PC-3 (cell line): ENCODE measurements around the gene HAUS1. TPM values are rescaled to one million over a fixed set of nuclear protein-coding genes. Genes with fewer than 3 reads are reported as not detected.
A peak's percentile ranks its signal among the peaks of the same experiment; 100 is the strongest.

Experiments used
- ATAC-seq: fragments of 200-7000 bp; cut with Tn5 transposase; 2 replicates; pipeline ENCODE4 v1.9.1; 2020; ENCODE audit warnings: mild to moderate bottlenecking, moderate library complexity
- BruUV-seq: library from RNA; stranded (reverse); fragments of 400-500 nt; replicated peaks from 2 replicates; lab custom pipeline; 2021; lab: Mats Ljungman, UMichigan
- CTCF ChIA-PET: fragments of 300-600 bp; sonication (Branson Sonifier 250); formaldehyde crosslinking; loops from one replicate; lab custom pipeline; 2022; ENCODE audit warnings: antibody characterized with exemption; lab: Charles Lee
- POLR2A ChIA-PET: fragments of 300-600 bp; sonication (Branson Sonifier 250); formaldehyde crosslinking; loops from one replicate; lab custom pipeline; 2022; ENCODE audit warnings: antibody characterized with exemption; ENCODE audit not compliant: unreplicated experiment; lab: Charles Lee
- DNase-seq: peaks from one replicate; pipeline ENCODE4 v3.0.0-alpha.2; 2015
- H2AFZ ChIP-seq: fragments of 300-600 bp; sonication (generic); 2 replicates; pipeline ENCODE4 v1.6.0; 2016; ENCODE audit warnings: antibody characterized with exemption, low read length
- H3F3A ChIP-seq: fragments of 300-600 bp; sonication (generic); one replicate; pipeline ENCODE4 v1.6.0; 2017; ENCODE audit warnings: antibody characterized with exemption, low read length, control low read depth, mild to moderate bottlenecking; ENCODE audit not compliant: unreplicated experiment
- H3K27ac ChIP-seq: fragments of 300-600 bp; sonication (generic); 2 replicates; pipeline ENCODE4 v1.5.1; 2016; ENCODE audit warnings: mild to moderate bottlenecking, low read length
- H3K27me3 ChIP-seq: fragments of 300-600 bp; sonication (generic); 2 replicates; pipeline ENCODE4 v1.6.1; 2016; ENCODE audit warnings: low read length, mixed read lengths
- H3K36me3 ChIP-seq: fragments of 300-600 bp; sonication (generic); 2 replicates; pipeline ENCODE4 v1.6.1; 2016; ENCODE audit warnings: low read depth, mixed run types, low read length, mixed read lengths
- H3K4me1 ChIP-seq: fragments of 300-600 bp; sonication (generic); 2 replicates; pipeline ENCODE4 v1.5.1; 2016; ENCODE audit warnings: low read length; ENCODE audit not compliant: insufficient read depth
- H3K4me2 ChIP-seq: fragments of 300-600 bp; sonication (generic); 2 replicates; pipeline ENCODE4 v1.6.0; 2016; ENCODE audit warnings: low read length
- H3K4me3 ChIP-seq: fragments of 300-600 bp; sonication (generic); 2 replicates; pipeline ENCODE4 v1.5.1; 2016; ENCODE audit warnings: mild to moderate bottlenecking, low read length, mixed read lengths
- H3K79me2 ChIP-seq: fragments of 300-600 bp; sonication (generic); 2 replicates; pipeline ENCODE4 v1.6.1; 2017; ENCODE audit warnings: low read length, mixed read lengths
- H3K9ac ChIP-seq: fragments of 300-600 bp; sonication (generic); 2 replicates; pipeline ENCODE4 v1.6.0; 2016; ENCODE audit warnings: mild to moderate bottlenecking, low read length
- H3K9me2 ChIP-seq: fragments of 300-600 bp; sonication (generic); replicated peaks from 2 replicates; pipeline ENCODE4 v1.6.1; 2016; ENCODE audit warnings: mixed run types, low read length, mixed read lengths
- H3K9me3 ChIP-seq: fragments of 300-600 bp; sonication (generic); 2 replicates; pipeline ENCODE4 v1.6.1; 2016; ENCODE audit warnings: low read length, mixed read lengths
- H4K20me1 ChIP-seq: fragments of 300-600 bp; sonication (generic); 2 replicates; pipeline ENCODE4 v1.6.1; 2016; ENCODE audit warnings: low read length, mixed read lengths
- EZH2 ChIP-seq: fragments of 300-600 bp; sonication (generic); IDR thresholded peaks from one replicate; pipeline ENCODE4 v1.6.1; 2017; ENCODE audit warnings: antibody characterized with exemption, mild to moderate bottlenecking, low read length; ENCODE audit not compliant: unreplicated experiment
- EZH2phosphoT487 ChIP-seq: fragments of 300-600 bp; sonication (generic); IDR thresholded peaks from 2 replicates; pipeline ENCODE4 v1.6.1; 2018; ENCODE audit warnings: mild to moderate bottlenecking, antibody characterized with exemption, low read length, borderline replicate concordance
- intact Hi-C: fragments of 100-400 bp; cut with micrococcal nuclease; formaldehyde crosslinking; loops from 2 replicates; pipeline ENCODE4 v1.9.0; 2023
- total RNA-seq: library from RNA; depleted of rRNA; stranded (reverse); fragments of >200 nt; gene quantifications from 2 replicates; pipeline ENCODE4 v1.2.3, GENCODE V29; 2014
- TF ChIP-seq, protein P1 (sequence below): fragments of 300-600 bp; sonication (generic); conservative IDR thresholded peaks from 2 replicates; pipeline ENCODE4 v1.5.1; 2017; ENCODE audit warnings: antibody characterized with exemption, low read depth, mild to moderate bottlenecking, low read length

The HAUS1 gene
- total RNA-seq, 1 experiment from 2014 or later: 17.7 TPM

DNA sequence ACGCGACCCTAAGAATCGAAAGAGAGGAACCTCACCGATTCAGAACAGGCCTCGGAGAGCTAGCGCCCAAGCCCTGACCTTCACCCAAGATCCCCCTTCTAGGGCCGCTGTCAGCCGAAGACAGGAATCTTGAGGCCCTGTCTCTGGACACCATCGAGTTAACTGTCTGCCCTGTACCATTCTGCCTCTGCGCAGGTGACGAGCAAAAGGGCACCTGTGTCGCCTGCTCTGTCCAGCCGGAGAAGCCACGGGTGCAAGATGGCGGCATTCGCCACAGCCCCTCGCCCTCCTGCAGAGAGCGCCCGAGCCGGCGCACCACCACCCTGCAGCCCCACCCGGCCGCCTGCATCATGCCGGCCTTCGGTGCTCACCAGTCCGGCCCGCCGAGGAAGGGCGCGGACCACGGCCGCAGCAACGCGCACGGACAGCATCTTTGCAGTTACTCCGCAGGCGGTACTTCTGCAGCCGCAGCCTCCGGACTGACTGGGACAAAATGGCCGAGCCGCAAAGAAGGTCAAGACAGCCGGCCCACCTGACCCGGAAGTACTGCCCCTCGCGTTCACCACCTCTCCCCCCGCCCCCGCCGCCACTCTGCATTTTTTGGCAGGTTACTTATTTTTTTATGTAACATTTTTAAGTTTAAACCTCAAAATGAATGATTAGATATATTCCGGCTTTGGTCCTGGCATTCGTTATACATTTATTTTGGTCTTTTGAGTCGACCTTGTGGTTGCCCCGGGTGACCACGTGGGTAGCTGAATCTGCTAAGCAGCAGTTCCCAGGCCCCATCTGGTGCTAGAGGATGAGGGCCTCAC is 6.2 kb upstream of the HAUS1 start, which contains the start of gene ATP5F1A:
Gene ATP5F1A, minus strand, starts transcription at position 496 of the 815 bp plus-strand sequence. Its CDS starts 65 bp downstream, at position 431.
- peaks cover 49% of the 10 kb centered on the region for H3K79me2 ChIP-seq
- no peaks in the 10 kb centered on the region for H3K9me3 ChIP-seq
- no peaks in the 10 kb centered on the region for H3F3A ChIP-seq
- peak within 1 kb of the TSS; percentile 85 for H3K4me2 ChIP-seq
- 0 out of 2 replicates have a peak, but pooled peaks cover 3% of the 10 kb centered on the region for H4K20me1 ChIP-seq
- H3K27me3 ChIP-seq: no peaks in the 10 kb centered on the region
- DNase-seq: peak; percentile 52
- H3K9me2 ChIP-seq: no peaks in the 10 kb centered on the region
- H3K36me3 ChIP-seq: no peaks in the 10 kb centered on the region
- peaks cover 6% of the 10 kb centered on the region; the same call in 1 of the 2 replicates for H3K4me1 ChIP-seq
- peak within 1 kb of the TSS; percentile 96 for H2AFZ ChIP-seq
- H3K27ac ChIP-seq: peak within 1 kb of the TSS; percentile 64
- intact Hi-C loops: no loop called here
- peak within 1 kb of the TSS; percentile 95 for H3K4me3 ChIP-seq
- ChIA-PET POLR2A (interaction anchor here (0.6 kb wide), 2 partner anchors 75 to 1052 kb away, joined by 3 to 4 read pairs; no protein-coding TSS in a partner anchor), CTCF (no interaction called here)
- peak within 1 kb of the TSS; percentile 94 for H3K9ac ChIP-seq
- TF ChIP-seq, protein P1, sequence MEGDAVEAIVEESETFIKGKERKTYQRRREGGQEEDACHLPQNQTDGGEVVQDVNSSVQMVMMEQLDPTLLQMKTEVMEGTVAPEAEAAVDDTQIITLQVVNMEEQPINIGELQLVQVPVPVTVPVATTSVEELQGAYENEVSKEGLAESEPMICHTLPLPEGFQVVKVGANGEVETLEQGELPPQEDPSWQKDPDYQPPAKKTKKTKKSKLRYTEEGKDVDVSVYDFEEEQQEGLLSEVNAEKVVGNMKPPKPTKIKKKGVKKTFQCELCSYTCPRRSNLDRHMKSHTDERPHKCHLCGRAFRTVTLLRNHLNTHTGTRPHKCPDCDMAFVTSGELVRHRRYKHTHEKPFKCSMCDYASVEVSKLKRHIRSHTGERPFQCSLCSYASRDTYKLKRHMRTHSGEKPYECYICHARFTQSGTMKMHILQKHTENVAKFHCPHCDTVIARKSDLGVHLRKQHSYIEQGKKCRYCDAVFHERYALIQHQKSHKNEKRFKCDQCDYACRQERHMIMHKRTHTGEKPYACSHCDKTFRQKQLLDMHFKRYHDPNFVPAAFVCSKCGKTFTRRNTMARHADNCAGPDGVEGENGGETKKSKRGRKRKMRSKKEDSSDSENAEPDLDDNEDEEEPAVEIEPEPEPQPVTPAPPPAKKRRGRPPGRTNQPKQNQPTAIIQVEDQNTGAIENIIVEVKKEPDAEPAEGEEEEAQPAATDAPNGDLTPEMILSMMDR: no peak
- no peak for TF ChIP-seq EZH2phosphoT487
- TF ChIP-seq EZH2: no peak
- ATAC-seq: peak; percentile 93
- BruUV-seq: no TSS peak

DNA sequence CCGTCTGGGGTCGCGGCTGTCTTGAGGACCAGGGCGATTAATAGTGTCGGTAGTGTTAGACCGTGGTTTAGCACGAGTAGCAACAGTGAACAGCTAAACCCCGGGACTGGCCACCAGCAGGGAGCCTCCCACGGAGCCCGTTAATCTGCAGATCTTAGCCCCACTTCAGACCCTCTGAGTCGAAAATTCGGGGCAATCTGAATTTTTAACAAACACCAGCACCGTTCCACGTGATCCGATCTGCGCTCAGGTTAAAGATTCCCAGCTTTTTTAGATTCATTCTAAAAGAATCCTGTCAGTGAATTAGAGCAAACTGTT is 5.6 kb upstream of the HAUS1 start:
- Histone ChIP-seq H3K27ac (peak overlapping the region; percentile 64), H2AFZ (peak overlapping the region; percentile 96), H3K36me3 (no peaks in the 10 kb centered on the region), H3K79me2 (peaks cover 43% of the 10 kb centered on the region), H3K9me2 (no peaks in the 10 kb centered on the region), H4K20me1 (0 out of 2 replicates have a peak, but pooled peaks cover 3% of the 10 kb centered on the region), H3F3A (no peaks in the 10 kb centered on the region), H3K4me1 (peaks cover 6% of the 10 kb centered on the region; the same call in 1 of the 2 replicates), H3K4me3 (peak overlapping the region; percentile 95), H3K9me3 (no peaks in the 10 kb centered on the region), H3K9ac (peak overlapping the region; percentile 94), H3K4me2 (peak overlapping the region; percentile 71), H3K27me3 (no peaks in the 10 kb centered on the region)
- POLR2A ChIA-PET: interaction anchor here (0.6 kb wide), 1 partner anchor 75 kb away, joined by 4 read pairs; no protein-coding TSS in a partner anchor
- CTCF ChIA-PET: no interaction called here
- BruUV-seq: TSS peak; percentile 94
- ATAC-seq: no peak
- intact Hi-C loops: no loop called here
- TF ChIP-seq EZH2 (no peak), EZH2phosphoT487 (no peak)
- TF ChIP-seq, protein P1: no peak
- DNase-seq: no peak

DNA sequence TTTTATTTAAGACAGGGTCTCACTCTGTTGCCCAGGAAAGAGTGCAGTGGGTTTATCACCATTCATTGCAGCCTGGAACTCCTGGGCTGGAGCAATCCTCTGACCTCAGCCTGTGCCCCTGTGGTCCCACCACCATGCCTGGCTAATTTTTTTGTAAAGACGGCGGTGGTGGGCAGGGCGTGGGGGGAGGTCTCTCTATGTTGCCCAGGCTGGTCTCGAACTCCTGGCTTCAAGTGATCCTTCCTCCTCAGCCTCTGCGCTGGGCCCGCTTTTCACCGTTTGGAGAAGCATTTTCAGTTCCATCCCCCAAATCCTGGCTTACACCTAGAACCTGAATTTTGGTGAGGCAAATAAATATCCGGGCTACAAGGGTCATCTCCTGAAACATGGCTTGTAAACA is 4.7 kb upstream of the HAUS1 start:
- TF ChIP-seq EZH2 (no peak), EZH2phosphoT487 (no peak)
- TF ChIP-seq, protein P1: no peak
- no peak overlapping the region for H3K9ac ChIP-seq
- H3K4me1 ChIP-seq: peaks cover 6% of the 10 kb centered on the region; the same call in 1 of the 2 replicates
- H3K4me2 ChIP-seq: no peak overlapping the region
- ATAC-seq: no peak
- ChIA-PET POLR2A (no interaction called here), CTCF (no interaction called here)
- H3K9me3 ChIP-seq: no peaks in the 10 kb centered on the region
- H3K27me3 ChIP-seq: no peaks in the 10 kb centered on the region
- H2AFZ ChIP-seq: no peak overlapping the region
- H4K20me1 ChIP-seq: 0 out of 2 replicates have a peak, but pooled peaks cover 3% of the 10 kb centered on the region
- peaks cover 37% of the 10 kb centered on the region for H3K79me2 ChIP-seq
- intact Hi-C loops: no loop called here
- no TSS peak for BruUV-seq
- no peaks in the 10 kb centered on the region for H3K9me2 ChIP-seq
- DNase-seq: no peak
- H3K4me3 ChIP-seq: no peak overlapping the region
- H3K27ac ChIP-seq: no peak overlapping the region
- H3K36me3 ChIP-seq: no peaks in the 10 kb centered on the region
- no peaks in the 10 kb centered on the region for H3F3A ChIP-seq
